ENCODE measurements around the gene RIPOR3.

RIPOR3 gene

GRCh38 chr20:50586531-50587232 lies 104.7 kb downstream of the RIPOR3 start:
- peak in 1 of 3 experiments; percentile 85 for DNase-seq

- DNase-seq = peak in 1 of 3 experiments; percentile 54
These were observed 105.7 kb downstream of the RIPOR3 start for GRCh38 chr20:50585678-50586077.

GRCh38 chr20:50585214-50585613 lies 106.1 kb downstream of the RIPOR3 start:
- no peak for DNase-seq

GRCh38 chr20:50584687-50585086 lies 106.7 kb downstream of the RIPOR3 start:
- DNase-seq = no peak

- DNase-seq = peak in 1 of 3 experiments; percentile 45
These were observed 107.7 kb downstream of the RIPOR3 start for GRCh38 chr20:50583442-50584150.

GRCh38 chr20:50582591-50583234 lies 108.6 kb downstream of the RIPOR3 start:
- no peak for DNase-seq

- no peak for DNase-seq
These were observed 109.2 kb downstream of the RIPOR3 start for GRCh38 chr20:50582092-50582491.

- DNase-seq = no peak
These were observed 110.3 kb downstream of the RIPOR3 start for GRCh38 chr20:50580842-50581544.

- DNase-seq = peak; percentile 13 to 65 (median 34)
These were observed 111.2 kb downstream of the RIPOR3 start for GRCh38 chr20:50580016-50580747.

GRCh38 chr20:50579511-50579910 lies 111.8 kb downstream of the RIPOR3 start:
- DNase-seq = no peak

GRCh38 chr20:50578778-50579165 lies 112.6 kb downstream of the RIPOR3 start:
- no peak for DNase-seq

- no peak for DNase-seq
These were observed 113.1 kb downstream of the RIPOR3 start for GRCh38 chr20:50578061-50578777.

- DNase-seq = no peak
These were observed 113.9 kb downstream of the RIPOR3 start for GRCh38 chr20:50577175-50578018.

- peak in 2 of 3 experiments; percentile 39 to 71 for DNase-seq
These were observed 115.2 kb downstream of the RIPOR3 start for GRCh38 chr20:50575865-50576720.

GRCh38 chr20:50574586-50574985 lies 116.8 kb downstream of the RIPOR3 start:
- DNase-seq = peak in 1 of 3 experiments; percentile 14

- DNase-seq = no peak
These were observed 117.2 kb downstream of the RIPOR3 start for GRCh38 chr20:50574108-50574507.

- DNase-seq = peak in 2 of 3 experiments; percentile 32 to 47
These were observed 118.2 kb downstream of the RIPOR3 start for GRCh38 chr20:50572938-50573777.

GRCh38 chr20:50571466-50571865 lies 119.9 kb downstream of the RIPOR3 start:
- DNase-seq = no peak

Measured in NCI-H1417 (cell line).